Stomach (tissue), 4 donors: Measurements from ENCODE around the gene DOCK1.

Experiments used
- POLR2A ChIP-seq, 4 donors: fragments of 450-650 bp; IDR thresholded peaks; one replicate each; pipeline ENCODE4 v1.6.1; 2016; ENCODE audit warnings: antibody characterized with exemption in 4 of 4, control low read depth in 2 of 4, mild to moderate bottlenecking in 1 of 4, moderate library complexity in 1 of 4
- TF ChIP-seq, protein P1 (sequence below), 7 experiments: fragments of 450-650 bp in 4 of 7; fragments of 200-600 bp in 3 of 7; sonication (generic) in 3 of 7; IDR thresholded peaks; one replicate each; pipeline ENCODE4 v1.5.1; 2016 to 2019; ENCODE audit warnings: antibody characterized with exemption in 7 of 7, control low read depth in 2 of 7, mild to moderate bottlenecking in 1 of 7

DNA sequence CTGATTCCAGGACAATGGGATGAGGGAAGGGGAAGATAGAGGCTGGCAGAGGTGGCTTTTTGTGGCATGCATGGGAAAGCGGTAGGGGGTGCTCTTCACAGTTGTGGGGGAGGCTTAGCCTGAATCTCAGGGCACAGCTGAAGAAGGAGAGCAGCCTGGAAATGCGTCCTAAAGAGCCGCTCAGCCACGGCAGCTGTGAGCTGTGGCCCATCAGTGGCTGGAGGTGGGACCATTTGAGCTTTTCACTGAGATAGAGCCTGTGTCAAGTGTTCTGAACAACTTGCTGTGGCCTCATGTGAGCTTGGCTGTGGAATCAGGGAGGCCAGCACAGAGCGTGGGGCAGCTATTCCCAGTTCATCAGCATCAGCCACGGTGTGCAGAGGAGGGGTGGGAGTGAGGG, 391.5 kb downstream of the DOCK1 start:
- TF ChIP-seq, protein P1, sequence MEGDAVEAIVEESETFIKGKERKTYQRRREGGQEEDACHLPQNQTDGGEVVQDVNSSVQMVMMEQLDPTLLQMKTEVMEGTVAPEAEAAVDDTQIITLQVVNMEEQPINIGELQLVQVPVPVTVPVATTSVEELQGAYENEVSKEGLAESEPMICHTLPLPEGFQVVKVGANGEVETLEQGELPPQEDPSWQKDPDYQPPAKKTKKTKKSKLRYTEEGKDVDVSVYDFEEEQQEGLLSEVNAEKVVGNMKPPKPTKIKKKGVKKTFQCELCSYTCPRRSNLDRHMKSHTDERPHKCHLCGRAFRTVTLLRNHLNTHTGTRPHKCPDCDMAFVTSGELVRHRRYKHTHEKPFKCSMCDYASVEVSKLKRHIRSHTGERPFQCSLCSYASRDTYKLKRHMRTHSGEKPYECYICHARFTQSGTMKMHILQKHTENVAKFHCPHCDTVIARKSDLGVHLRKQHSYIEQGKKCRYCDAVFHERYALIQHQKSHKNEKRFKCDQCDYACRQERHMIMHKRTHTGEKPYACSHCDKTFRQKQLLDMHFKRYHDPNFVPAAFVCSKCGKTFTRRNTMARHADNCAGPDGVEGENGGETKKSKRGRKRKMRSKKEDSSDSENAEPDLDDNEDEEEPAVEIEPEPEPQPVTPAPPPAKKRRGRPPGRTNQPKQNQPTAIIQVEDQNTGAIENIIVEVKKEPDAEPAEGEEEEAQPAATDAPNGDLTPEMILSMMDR (IDR thresholded peaks at IDR 0.05): no peak
- no peak for TF ChIP-seq POLR2A (IDR thresholded peaks at IDR 0.05)
